GM21515 (cell line): ENCODE data around the gene MYH11.
"Not testable (repeated sequence)": the region's sequence is repeated elsewhere in the genome, so short reads cannot be mapped to it uniquely, and the experiment has no call there.

ENCODE experiments used
- ATAC-seq: cut with Tn5 transposase; IDR thresholded peaks from one replicate; pipeline ENCODE4 v1.9.1; 2021; ENCODE audit not compliant: unreplicated experiment

MYH11 gene

DNA sequence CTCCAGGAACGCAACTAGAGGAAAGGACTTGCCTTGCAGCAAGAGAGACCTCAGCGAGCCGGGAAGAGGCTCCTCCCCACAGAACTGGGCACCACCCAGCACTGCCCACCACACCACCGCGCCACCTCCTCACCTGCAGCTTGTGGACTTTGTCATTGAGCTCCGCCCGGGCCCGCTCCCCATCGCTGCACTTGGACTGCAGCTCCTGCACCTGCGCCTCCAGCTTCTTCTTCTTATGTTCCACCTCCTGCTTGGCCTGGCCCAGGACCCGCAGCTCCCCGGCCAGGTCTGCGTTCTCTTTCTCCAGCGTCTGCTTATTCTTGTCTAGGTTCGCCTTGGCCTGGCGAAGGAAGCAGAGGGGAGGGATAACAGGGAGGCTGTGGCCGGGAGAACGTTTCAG is 130.1 kb downstream of the MYH11 start:
- ATAC-seq = no peak

DNA sequence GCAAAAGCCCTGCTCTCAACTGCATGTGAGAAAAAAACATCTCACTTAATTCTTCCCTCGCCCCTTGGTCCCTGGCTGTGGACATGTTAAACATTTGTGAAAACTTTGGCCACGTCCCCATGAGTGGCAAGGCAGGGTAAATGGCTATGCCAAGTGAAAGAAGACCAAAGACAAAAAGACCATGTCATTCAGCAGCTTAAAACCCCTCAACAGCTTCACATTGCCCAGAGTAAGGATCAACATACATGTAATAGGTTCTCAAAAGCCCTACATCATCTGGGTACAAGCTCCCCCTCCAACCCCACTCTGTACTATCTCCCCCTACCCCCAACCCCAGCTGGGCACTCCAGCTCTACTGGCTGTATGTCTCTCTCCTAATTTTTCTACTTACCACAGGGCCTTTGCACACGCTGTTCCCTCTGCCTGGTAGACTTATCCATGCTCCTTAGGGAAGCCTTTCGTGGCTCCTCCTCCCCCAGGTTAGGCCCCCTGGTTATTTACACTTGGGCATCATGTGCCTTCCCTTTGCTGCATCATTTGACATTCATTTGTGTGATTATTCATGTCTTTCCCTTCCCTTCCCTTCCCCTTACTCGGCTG is 131.1 kb downstream of the MYH11 start:
- ATAC-seq = no peak

DNA sequence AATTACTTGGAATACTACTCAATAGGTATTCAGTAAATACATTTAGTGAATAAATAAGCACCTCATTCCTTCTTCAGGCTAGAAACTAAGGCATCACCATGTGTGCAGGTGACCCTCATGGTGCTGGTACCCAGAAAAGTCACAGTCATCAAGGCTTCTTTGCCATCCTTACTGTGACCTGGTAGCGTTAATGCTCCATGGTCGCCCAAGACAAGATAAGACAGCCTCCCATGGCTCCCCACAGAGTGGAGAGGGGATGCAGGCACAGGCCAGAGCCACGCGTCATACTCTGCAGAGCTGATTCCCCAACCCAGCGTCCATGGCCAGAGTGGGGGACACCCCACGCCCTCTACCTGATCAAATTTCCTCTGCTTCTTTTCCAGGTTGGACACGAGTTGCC is 133.0 kb downstream of the MYH11 start:
- no peak for ATAC-seq

DNA sequence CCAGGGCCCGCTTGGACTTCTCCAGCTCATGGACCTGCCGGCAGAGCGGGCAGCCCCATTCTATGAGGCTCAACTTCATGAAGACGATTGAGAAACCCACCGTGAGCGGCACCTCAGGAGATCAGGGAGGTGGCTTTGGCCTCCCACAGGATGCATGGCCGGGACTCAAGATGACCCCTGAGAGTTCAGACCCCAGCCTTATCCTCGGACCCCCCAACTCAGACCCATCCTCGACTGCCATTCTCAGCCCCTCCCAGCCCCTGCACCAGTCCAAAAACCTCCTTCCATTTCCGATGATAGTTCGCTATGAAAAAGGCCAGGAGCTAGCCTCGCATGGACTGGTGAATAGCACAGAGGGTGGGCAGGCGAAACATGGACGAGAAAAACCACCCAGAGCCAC is 135.8 kb downstream of the MYH11 start:
- no peak for ATAC-seq

DNA sequence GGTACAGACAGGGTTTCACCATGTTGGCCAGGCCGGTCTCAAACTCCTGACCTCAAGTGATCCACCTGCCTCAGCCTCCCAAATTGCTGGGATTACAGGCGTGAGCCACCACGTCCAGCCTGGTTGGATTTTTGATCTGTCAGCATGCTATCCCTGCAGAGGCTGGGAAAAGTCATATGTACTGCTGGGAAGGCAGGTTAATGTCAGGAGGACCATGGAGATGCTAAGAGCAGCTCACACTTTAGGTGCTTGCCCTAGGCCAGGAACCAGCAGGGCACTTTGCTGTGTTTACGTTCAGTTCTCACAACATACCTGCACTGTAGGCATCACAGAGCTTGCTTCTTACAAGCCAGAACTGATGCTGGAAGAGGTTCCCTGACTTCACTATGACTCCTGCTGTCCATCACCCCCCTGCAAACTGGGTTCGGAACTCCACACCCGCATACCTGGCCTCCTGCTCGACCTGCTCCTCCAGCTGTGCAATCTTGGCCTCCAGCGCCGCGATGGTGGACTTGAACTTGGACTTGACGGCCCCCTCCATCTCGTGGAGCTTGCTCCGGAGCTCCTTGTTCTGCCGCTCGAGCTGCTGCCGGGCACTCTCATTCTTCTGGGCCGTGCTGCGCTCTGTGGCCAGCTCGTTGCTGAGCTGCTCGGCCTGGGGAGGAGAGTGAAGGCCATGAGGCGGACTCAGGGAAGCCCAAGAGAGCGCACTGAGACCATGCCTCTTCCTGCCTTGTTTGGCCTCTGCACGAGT is 140.0 kb downstream of the MYH11 start:
- no peak for ATAC-seq

DNA sequence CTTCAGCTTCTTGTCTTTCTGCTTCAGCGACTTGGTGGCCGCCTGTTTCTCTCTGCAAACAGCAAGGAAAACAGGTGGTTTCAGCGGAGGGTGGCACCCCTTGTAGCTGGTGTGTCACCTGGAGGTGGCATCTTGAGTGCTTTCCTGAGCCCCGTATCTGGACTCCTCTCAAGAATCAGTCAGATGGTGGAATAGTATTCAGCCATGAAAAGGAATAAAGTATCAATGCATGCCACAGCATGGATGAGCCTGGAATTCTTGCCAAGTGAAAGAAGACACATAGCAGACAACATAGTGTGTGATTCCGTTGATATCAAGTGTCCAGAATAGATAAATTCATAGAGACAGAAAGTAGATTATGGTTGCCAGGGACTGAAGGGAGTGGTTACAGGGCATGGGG is 141.6 kb downstream of the MYH11 start:
- ATAC-seq = no peak

DNA sequence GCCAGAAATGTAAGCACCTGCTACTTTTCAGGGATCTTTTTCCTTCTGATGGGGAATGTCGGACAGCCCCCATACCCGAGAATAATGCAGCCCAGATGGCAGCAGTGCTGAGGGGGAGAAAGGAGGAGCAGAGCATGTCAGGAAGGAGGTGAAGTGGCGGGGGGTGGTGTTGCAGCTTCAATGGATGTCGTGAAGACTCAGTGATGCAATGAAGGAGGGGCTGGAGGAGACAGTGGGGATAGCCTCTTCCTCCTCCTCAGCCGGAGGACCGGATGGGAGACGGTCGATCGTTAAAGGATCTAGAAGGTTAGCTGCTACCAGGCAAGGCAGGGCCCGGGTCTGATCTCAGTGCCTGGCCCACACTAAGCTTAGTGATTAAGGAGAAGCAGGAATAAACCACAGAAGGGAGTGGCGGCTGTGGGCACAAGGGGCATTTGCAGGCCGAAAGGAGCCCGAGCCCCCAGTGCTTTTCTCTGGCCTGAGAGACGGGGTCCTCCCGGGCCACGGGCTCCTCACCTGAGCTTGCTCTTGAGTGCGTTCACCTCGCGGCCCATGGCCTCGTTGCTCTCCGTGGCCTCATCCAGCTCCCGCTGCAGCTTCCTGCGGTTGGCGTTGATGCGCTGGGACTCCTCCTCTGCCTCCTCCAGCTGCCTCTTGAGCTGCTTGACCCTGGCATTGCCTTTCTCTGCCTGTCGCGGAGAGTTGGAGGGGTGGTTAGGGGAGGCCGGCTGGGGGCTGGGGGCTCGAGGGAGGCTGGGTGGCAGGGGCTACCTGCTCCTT is 142.2 kb downstream of the MYH11 start:
- ATAC-seq = no peak

DNA sequence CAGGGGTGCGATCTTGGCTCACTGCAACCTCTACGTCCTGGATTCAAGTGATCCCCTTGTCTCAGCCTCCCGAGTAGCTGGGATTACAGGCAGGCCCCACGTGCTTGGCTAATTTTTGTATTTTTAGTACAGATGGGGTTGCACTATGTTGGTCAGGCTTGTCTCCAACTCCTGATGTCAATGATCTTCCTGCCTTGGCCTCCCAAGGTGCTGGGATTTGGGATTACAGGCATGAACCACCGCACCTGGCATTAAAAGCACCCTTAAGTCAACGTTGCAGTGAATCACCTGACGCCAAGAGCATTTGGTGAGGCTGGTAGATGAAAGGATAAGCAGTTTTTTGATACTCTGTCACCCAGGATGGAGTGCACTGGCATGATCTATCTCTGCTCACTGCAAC is 147.8 kb downstream of the MYH11 start:
- no peak for ATAC-seq

DNA sequence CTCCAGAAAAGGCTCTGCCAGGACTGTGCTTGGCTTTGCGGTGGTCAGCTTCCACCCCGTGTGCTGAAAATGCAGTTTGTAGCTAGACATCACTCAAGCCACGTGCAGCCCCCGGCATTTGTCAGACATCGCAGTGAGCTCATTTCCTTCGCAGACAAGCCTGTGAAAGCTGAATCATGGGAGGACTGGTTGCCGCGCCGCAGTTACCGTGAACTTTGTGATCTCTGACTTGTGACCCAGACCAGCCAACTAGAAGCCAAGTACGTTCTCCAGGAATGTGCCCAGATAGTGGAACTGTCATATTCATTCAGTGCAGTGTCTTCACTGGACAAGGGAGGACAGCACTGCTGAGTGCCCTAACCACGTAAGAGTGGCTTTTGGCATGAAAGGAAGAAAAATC is 148.7 kb downstream of the MYH11 start:
- no peak for ATAC-seq

DNA sequence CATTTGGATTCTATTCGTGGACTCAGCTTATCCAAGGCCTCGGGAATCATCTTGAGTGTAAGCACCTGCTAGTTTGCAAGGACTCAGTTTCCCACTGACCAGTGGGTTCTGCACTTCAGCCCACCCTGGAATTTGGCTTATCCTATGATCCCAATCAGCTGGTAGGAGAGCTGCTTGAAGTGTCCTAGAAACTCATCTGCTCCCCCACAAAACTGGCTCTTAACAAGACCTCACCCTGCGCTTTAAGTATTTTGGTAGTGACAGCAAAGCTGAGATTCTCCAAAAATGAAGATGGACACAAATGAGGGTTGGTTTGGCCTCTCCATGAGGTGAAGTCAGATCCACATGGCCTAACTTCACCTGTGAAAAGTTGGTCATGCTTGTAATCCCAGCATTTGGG is 149.5 kb downstream of the MYH11 start:
- ATAC-seq = no peak

DNA sequence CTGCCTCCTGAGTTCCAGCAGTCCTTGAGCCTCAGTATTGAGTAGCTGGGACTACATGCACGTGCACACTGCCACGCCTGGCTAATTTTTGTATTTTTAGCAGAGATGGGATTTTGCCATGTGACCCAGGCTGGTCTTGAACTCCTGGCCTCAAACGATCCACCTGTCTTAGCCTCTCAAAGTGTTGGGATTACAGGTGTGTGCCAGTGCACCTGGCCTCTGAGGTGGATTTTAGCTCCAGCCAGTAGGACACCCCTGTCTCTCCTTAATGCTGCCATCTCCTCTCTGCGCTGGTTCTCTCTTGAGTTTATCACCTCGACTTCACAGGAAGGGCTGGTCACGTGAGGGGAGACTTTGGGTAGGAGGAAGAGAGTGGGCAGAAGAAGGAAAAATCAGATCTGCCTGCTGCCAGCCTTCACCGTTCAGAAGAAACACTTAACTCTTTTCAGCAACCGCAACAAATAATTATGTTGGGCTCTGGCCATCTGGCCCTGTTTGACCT is 151.7 kb downstream of the MYH11 start:
- no peak for ATAC-seq

DNA sequence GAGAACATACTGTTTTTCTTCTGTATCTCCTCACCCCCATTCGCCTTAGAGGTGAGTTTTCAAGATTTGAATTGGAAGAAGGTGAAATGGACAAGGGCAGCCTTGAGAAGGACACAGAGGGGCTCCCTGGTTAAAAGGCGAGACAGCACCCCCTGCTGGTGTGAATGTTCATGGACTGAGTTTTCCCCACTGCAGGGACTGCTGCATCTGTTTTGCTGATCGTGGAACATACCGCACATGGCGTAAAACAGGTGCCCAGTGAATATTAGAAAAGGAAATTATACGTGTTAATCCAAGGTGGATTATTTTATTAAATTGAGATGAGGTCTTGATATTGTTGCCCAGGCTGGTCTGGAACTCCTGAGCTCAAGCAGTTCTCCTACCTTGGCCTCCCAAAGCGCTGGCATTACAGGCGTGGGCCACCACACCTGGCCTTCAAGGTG is 152.3 kb downstream of the MYH11 start:
- no peak for ATAC-seq

DNA sequence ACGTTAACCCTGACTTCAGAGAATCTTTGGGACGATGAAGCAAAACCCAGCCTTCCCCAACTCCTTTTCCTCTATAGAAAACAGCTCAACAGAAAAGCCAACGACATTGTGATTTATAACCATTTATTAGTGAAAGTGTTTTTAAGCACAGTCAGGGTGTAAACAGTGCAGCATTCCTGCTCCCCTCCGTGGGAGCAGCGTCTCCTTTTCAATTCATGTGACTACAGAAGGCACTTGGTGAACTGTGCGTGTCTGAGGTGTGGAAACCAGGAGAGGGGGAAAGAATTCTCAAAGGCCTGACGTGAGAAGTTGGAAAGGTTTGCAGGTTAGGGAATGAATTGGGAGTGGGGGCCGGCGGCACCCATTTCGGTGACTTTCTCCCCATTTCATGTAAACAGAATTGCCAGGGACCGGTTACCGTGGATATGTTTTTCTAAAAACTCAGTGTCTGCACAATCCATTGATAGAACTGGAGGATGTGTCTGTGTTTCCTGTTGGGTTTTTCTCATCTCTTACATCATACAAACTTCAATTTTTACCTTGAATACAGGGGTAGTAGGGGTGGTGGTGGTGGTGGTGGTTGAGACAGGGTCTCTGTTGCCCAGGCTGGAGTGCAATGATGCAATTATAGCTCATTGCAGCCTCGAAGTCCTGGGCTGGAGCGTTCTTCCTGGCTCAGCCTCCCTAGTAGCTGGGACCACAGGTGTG is 153.6 kb downstream of the MYH11 start:
- ATAC-seq = no peak

DNA sequence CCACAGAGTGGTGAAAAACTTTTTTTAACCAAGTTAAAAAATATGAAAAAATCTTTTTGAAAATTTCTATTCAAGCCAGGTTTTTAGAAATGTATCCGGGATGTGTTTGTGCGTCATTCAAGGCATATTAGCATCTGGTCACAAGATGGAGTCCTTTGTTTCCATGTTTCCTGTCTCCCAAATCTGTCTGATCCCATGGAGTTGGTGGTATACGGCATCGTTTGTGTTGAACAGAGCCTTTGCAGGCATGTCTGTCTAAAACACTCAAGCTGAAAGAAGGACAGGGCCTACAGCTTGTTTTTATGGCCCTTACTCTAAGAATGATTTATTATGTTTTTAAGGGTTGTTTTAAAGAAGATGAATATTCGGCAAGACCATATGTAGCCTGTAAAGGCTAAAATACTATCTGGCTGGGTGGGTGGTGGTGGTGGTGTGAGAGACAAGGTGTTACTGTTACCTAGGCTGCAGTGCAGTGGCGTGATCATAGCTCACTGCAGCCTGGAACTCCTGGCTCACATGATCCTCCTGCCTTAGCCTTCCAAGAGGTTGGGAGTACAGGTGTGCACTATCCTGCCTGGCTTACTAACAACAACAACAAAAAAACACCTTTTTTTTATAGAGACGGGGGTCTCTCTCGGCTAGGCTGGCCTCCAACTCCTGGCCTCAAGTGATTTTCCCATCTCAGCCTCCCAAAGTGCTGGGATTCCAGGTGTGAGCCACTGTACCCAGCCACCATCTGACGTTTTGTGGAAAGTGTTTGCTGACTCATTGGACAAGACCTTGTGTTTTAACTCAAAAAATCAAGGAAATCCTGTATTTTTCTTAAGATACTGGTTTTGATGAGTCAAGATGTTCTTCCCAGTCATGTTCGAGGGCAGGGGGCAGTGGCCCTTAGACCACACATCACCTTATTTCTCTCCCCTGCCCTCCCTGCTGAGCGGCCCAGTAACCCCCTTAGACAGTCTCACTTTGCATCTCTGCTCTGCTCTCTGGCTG is 154.6 kb downstream of the MYH11 start:
- ATAC-seq = no peak

DNA sequence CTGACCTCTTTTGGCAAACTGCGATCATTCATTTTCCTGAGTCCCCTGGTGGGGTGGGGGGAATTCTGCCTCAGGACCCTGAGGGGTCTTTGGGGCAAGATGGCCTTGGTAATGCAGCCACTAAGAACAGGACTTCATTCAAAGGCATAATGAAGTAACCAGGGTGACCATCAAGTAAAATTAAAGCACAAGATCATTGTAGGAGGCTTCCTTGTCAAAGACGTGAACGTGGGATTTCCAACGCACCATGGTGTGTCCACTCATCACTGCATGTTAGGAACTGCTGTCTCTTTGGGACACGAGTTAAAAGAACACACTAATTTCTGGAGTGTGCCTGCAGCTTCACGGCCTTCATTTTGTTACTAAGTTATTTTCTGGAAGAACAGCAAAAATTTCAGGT is 155.5 kb downstream of the MYH11 start:
- ATAC-seq = no peak

DNA sequence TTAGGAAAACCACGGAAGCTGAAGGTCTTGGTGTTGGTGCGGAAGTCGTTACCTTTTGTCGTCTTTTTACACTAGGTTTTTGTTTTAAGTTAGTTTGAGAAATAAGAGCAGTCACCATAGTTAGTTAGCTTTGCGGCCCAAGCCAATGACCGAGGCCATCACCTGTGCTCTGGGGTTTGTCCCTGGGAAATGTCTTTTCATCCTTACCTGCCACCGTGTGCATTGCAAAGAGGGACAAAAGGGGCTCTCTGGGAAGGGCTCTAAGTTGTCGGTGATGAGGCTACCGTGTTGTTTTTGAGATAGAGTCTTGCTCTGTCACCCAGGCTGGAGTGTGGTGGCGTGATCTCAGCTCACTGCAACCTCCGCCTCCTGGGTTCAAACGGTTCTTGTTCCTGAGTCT is 157.0 kb downstream of the MYH11 start:
- no peak for ATAC-seq

DNA sequence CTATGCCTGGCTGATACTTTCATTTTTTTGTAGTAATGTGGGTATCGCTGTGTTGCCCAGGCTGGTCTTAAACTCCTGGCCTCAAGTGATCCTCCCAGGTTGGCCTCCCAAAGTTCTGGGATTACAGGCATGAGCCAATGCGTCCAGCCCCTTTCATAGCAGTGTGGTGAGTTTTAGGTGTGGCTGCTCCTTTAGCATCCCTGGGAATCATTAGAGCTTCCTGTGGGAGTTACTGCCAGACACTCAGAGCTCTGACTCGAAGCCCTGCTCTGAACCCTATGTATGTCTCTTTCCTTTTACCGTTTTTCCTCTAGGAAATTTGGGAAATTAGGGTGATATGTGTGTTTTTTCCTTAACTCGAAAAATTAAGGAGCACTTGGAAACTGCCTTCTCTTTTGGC is 162.3 kb downstream of the MYH11 start:
- ATAC-seq = no peak

DNA sequence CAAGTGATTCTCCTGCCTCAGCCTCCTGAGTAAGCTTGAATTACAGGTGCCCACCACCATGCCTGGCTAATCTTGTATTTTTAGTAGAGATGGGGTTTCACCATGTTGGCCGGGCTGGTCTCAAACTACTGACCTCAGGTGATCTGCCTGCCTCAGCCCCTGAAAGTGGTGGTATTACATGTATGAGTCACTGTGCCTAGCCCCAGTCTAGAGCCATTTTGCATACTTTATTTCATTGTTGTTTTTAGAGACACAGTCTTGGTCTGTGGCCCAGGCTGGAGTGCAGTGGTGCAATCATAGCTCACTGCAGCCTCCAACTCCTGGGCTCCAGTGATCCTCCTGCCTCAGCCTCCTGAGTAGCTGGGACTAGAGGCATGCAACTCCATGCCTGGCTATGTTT is 164.3 kb downstream of the MYH11 start:
- not testable (repeated sequence) for ATAC-seq

DNA sequence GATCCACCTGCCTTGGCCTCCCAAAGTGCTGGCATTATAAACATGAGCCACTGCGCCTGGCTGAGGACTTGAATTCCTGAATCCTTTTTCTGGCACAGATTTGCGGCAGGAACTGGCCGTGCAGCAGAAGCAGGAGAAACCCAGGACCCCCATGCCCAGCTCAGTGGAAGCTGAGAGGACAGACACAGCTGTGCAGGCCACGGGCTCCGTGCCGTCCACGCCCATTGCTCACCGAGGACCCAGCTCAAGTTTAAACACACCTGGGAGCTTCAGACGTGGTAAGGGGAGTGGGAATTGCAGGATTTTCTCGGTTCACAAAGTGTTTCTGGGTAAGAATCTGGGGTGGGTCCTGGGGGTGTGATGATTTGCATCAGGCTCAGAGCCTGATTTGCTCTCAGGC is 165.8 kb downstream of the MYH11 start:
- ATAC-seq = no peak

DNA sequence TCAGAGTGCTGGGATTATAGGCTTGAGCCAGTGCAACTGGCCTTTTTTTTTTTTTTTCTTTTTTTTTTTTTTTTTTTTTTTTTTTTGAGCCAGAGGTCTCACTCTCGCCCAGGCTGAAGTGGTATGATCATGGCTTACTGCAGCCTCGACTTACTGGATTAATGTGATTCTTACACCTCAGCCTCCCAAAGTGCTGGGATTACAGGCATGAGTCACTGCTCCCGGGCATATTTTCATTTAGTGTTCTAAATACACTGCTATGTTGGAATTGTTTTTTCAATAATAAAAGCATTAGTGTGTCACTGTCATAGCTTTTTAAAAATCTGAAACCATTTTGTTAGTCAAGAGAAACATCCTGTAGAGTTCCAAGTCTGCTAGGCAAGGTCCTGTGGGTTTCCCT is 166.5 kb downstream of the MYH11 start:
- no peak for ATAC-seq
